Cerebellar nuclear complex (tissue), 1 donor: ENCODE measurements around the gene URI1.
"Not testable (repeated sequence)": the region's sequence is repeated elsewhere in the genome, so short reads cannot be mapped to it uniquely, and the experiment has no call there.

Experiments
- DNase-seq, 2 experiments: peaks; one replicate each; lab custom pipeline; 2025; lab: John Stamatoyannopoulos, UW

The URI1 gene, protein sequence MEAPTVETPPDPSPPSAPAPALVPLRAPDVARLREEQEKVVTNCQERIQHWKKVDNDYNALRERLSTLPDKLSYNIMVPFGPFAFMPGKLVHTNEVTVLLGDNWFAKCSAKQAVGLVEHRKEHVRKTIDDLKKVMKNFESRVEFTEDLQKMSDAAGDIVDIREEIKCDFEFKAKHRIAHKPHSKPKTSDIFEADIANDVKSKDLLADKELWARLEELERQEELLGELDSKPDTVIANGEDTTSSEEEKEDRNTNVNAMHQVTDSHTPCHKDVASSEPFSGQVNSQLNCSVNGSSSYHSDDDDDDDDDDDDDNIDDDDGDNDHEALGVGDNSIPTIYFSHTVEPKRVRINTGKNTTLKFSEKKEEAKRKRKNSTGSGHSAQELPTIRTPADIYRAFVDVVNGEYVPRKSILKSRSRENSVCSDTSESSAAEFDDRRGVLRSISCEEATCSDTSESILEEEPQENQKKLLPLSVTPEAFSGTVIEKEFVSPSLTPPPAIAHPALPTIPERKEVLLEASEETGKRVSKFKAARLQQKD

DNA sequence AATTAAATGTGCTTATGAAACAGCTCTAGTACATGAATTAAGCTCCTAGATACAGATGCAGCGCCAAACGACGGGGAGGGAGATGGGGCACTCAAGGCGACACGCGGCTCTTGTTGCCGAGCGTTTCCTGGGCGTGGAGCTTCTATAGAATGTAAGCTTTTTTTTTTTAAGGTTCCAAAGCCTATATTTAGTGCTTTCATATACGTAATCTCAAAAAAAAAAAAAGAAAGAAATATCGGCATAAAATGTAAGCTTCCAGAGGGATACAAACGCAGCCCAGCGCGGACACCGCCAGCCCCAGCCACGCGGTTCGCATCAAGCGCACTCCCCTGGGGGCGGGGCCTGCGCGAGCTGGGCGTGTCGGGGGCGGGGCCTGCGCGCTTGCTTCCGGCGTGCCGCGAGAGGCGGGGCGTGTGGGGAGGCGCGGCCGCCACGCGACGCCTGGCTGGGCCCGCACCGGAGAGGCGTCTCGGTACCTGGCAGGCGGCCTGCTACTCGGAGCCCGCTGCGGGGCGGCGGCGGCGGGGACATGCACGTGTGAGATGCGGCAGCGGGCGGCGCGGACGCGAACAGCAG, at the start of gene URI1:
URI1 (plus strand) TSS at position 412 of the 576 bp plus-strand sequence. CDS start 309 bp downstream, outside the sequence.
- peak in 1 of 2 experiments; percentile 30 for DNase-seq

- DNase-seq = no peak
Measured at GRCh38 chr19:29893606-29894284, 48.3 kb upstream of the URI1 start.

DNA sequence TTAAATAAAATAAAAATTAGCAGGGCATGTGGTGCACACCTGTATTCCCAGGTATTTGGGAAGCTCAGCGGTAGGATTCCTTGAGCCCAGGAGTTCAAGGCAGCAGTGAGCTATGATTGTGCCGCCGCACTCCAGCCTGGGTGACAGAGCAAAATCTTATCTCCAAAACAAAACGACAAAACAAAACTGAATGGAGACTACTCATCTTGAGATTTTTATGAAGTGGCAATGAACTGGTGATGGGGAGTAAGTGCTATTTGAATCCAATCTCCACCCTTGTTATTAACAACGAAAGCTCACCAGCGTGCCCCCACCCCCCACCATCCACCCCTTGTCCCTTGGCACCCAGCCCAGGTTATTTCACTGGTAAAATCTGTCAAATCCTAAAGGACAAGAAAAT, 45.2 kb upstream of the URI1 start:
- DNase-seq = no peak

DNA sequence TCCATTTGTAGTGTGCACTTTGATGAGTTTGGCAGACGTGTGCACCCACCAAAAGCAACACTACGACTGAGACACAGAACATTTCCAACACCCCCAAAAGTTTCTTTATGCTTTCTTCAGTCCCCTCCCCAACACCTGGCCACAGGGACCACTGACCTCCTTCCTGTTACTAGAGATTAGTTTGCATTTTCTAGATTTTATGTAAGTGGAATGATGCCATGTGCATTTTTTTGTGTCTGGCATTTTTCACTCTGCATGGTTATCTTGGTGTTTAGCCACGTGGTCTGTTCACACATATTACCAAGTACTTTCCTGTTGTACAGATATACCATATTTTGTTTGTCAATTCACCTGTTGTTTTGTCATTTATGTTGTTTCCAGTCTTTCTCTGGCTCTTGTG, 44.6 kb upstream of the URI1 start:
- DNase-seq = no peak

DNA sequence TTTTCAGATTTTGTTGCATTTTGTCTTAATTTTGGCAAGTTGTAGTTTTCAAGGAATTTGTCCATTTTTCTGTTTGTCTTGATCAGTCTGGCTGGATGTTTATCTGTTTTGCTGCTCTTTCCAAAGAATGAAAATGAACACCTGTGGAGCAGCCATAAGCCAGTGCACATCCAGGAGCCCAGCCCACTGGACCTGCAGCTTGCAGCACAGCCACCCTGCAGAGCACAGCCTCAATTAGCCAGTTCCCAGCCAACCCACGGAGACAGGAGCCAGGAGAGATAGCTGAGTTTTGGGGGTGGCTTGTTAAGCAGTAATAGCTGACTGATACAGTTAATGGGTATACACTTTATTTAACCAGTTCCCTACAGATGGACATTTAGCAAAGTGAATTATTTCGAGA, 38.0 kb upstream of the URI1 start:
- no peak for DNase-seq

DNA sequence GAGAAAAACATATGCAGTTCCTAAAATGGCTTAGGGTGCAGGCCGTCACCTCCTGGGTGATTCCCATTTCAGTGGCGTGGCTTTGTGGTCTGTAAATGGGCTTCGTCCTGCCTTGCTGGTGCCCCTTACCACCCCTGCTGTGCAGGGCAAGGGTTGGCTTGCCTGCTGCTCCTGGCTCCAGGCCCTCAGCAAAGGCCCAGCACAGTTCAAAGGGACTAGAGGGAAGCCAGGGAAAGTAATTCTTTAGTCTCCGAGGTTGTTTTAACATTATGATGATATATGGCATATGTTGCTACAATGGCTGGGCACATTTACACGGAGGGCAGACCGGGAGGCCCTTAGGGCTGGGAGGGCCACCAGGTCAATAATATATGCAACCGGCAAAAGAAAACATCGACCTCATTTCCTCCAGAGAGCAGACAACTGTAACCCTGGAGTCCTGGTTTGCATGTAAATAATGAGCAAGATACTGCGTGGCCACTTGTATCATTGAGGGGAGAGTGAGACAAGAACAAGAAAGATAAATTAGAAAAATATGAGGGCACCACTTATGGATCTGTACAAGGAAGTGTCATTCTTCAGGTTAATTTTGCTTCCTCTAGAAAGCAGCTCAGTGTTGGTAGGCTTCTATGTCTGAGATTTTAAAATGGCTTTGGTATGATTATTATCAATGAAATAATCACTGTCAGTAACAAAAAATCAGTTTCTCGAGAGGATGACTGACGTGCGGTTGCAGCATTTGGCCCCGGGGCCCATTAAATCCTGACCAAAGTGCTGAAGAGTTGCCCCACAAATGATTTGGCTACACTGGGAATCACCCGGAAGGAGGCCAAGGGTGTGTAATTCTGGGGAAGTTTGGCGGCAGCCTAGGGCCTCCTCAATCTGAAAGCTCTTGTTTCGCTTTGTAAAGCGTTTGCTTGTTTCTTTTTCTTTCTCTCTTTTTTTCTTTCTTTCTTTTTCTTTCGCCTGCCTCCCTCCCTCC, 32.8 kb upstream of the URI1 start:
- no peak for DNase-seq

- DNase-seq = no peak
Measured at GRCh38 chr19:29914933-29915332, 27.1 kb upstream of the URI1 start.

- not testable (repeated sequence) for DNase-seq
Measured at GRCh38 chr19:29915832-29916231, 26.2 kb upstream of the URI1 start.

DNA sequence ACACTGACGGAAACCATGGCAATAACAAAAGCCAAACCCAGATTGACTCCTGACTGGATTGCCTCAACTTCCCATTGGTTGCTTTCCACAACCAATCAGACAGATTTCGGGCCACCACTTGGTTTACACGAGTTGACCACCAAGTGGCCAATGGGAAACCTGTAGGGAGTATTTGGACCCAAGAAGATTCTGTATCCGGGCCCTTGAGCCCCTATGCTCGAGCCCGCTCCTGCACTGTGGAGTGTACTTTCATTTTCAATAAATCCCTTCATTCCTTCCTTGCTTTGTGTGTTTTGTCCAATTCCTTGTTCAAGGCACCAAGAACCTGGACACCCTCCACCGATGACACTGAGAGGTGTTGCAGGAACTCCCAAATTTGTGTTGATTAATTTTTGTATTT, 24.1 kb upstream of the URI1 start:
- DNase-seq = no peak

- DNase-seq = no peak
Measured at GRCh38 chr19:29918891-29919290, 23.1 kb upstream of the URI1 start.

DNA sequence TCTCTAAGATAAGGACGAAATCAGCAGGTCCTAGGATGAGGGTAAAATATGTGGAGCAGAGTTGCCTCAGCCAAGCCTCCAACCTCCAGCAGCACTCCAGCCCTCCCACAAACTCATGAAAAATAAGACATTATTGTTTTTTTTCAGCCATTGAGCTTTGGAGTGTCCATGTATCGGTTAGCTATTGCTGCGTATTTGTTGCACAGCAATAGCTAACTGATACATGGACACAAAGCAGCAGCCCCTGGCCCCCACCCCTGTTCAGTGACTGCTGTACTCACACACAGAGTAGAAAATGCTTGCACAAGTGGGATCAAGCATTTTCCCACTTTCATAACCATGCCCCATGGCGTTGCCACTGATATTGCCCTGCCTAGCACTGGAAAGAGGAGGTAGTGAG, 19.1 kb upstream of the URI1 start:
- no peak for DNase-seq

GRCh38 chr19:29923653-29924052, 18.4 kb upstream of the URI1 start:
- DNase-seq = no peak

GRCh38 chr19:29926031-29926430, 16.0 kb upstream of the URI1 start:
- DNase-seq = no peak

GRCh38 chr19:29926801-29927200, 15.2 kb upstream of the URI1 start:
- DNase-seq = no peak

- DNase-seq = no peak
Measured at GRCh38 chr19:29927944-29928625, 14.0 kb upstream of the URI1 start.

DNA sequence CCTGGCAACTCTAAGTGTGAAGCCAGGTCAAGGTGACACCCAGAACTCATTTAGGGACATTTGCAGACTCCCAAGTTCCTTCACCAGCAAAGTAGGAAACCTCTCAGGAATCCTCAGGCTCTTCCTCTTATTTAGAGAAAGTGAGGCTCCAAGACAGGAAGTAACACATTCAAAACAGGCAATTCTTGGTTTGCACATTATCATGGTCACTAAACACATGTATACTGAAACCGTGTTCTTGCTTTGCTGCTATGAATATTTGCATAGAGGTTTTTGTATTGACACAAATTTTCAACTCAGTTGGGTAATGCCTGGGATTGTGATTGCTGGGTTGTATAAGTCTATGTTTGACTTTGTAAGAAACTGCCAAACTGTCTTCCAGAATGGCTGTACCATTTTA, 13.2 kb upstream of the URI1 start:
- DNase-seq = no peak

- DNase-seq = no peak
Measured at GRCh38 chr19:29934257-29934656, 7.8 kb upstream of the URI1 start.

- DNase-seq = no peak
Measured at GRCh38 chr19:29934781-29935180, 7.3 kb upstream of the URI1 start.

GRCh38 chr19:29936409-29936808, 5.6 kb upstream of the URI1 start:
- DNase-seq = no peak

- no peak for DNase-seq
Measured at GRCh38 chr19:29939628-29940027, 2.4 kb upstream of the URI1 start.

DNA sequence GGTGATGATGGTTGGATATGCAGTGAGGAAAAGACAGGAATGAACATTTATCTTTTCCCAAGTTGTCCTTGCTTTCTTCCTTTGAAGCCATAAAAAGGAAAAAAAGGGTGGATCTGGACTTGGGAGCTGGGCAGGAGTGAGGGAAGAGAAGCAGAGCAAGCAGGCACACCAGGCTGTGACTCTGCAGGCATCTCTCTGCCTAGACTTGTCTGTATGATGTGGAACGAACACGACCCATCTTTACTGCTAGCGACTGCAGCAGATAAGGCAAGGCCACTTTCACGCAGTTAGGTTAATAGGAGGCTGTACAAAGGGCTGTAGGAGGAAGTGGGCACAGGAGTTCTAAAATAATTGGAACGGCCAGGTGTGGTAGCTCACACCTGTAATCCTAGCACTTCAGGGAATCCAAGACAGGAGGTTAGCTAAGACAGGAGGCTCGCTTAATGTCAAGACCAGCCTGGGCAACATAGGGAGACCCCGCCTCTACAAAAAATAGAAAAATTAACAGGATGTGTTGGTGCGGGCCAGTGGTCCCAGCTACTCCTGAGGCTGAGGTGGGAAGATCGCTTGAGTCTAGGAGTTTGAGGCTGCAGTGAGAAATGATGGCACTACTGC, 961 bp upstream of the URI1 start:
- DNase-seq = no peak
